ENCODE data around the gene ZBTB5.

Gene ZBTB5

DNA sequence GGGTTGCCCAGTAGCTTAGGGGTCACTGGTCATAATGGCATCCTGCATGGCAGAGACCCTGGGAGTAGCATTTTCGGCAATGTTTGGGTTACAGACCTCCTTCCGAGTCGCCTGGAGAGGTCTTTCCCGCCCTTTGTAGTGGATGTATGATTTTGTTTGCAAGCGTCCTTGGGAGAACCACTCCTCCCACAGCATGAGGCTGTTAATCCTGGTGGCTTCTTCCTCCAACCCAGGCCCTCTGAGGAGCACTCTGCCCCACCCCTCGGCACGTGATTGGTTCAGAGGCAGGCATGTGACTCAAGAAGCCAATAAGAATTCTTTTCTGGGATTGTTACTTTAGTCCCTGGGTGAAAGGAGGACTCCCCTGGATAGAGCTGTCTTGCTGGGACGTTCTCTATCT is 73.0 kb downstream of the ZBTB5 start:
- H3K36me3 ChIP-seq (ENCODE audit: control insufficient read depth, low read depth, low read length) = no peaks in the 10 kb centered on the region
- no peaks in the 10 kb centered on the region for H3K27me3 ChIP-seq (ENCODE audit: control insufficient read depth, insufficient read depth, low read length)
- no peak overlapping the region for H3K4me3 ChIP-seq (ENCODE audit: low read length)
- no peaks in the 10 kb centered on the region for H3K4me1 ChIP-seq (ENCODE audit: control insufficient read depth, low read depth, low read length)
- H3K9me3 ChIP-seq (ENCODE audit: control insufficient read depth, low read depth, low read length) = no peaks in the 10 kb centered on the region
- no peak overlapping the region for H3K9ac ChIP-seq (ENCODE audit: low read length)
- H3K27ac ChIP-seq (ENCODE audit: low read length) = no peak overlapping the region

- Histone ChIP-seq H3K36me3 (ENCODE audit: control insufficient read depth, low read depth, low read length) (no peaks in the 10 kb centered on the region), H3K27me3 (ENCODE audit: control insufficient read depth, insufficient read depth, low read length) (no peaks in the 10 kb centered on the region), H3K9me3 (ENCODE audit: control insufficient read depth, low read depth, low read length) (no peaks in the 10 kb centered on the region), H3K9ac (ENCODE audit: low read length) (no peak overlapping the region), H3K4me3 (ENCODE audit: low read length) (no peak overlapping the region), H3K4me1 (ENCODE audit: control insufficient read depth, low read depth, low read length) (no peaks in the 10 kb centered on the region), H3K27ac (ENCODE audit: low read length) (no peak overlapping the region)
These were observed 74.5 kb downstream of the ZBTB5 start for GRCh38 chr9:37390759-37391158.

Data from iPS-18a (cell line).